A549 (cell line): ENCODE data around the gene EPN3.

Source experiments
- EP300 ChIP-seq, 2 experiments: fragments of >200 bp; sonication (Bioruptor Twin); formaldehyde crosslinking; IDR thresholded peaks; 2 replicates in 1 of 2; 3 replicates in 1 of 2; pipeline ENCODE4 v1.6.1; 2016 to 2017
- JUNB ChIP-seq: fragments of >200 bp; sonication (Bioruptor Twin); formaldehyde crosslinking; IDR thresholded peaks from 2 replicates; pipeline ENCODE4 v1.6.1; 2016
- KDM1A ChIP-seq: fragments of 200-600 bp; sonication (generic); IDR thresholded peaks from 2 replicates; pipeline ENCODE4 v1.6.1; 2016; ENCODE audit warnings: low read depth, mild to moderate bottlenecking
- POLR2A ChIP-seq: IDR thresholded peaks from 2 replicates; pipeline ENCODE4 v1.6.1; 2012; ENCODE audit warnings: mild to moderate bottlenecking, low read length
- RARB ChIP-seq: fragments of 250-450 bp; sonication (Bioruptor Pico); IDR thresholded peaks from 2 replicates; pipeline ENCODE4 v1.8.0; 2021; ENCODE audit warnings: mild to moderate bottlenecking, moderate library complexity
- RFX5 ChIP-seq: fragments of 450-650 bp; IDR thresholded peaks from 2 replicates; pipeline ENCODE4 v1.7.1; 2014; ENCODE audit warnings: antibody characterized with exemption, mild to moderate bottlenecking, moderate library complexity
- TF ChIP-seq, protein P1 (sequence below): fragments of >200 bp; sonication (Bioruptor Twin); formaldehyde crosslinking; IDR thresholded peaks from 3 replicates; pipeline ENCODE4 v1.5.1; 2016
- TF ChIP-seq, protein P2 (sequence below): fragments of 450-650 bp; IDR thresholded peaks from 2 replicates; pipeline ENCODE4 v1.6.1; 2014; ENCODE audit warnings: antibody characterized with exemption

- TF ChIP-seq, protein P1, sequence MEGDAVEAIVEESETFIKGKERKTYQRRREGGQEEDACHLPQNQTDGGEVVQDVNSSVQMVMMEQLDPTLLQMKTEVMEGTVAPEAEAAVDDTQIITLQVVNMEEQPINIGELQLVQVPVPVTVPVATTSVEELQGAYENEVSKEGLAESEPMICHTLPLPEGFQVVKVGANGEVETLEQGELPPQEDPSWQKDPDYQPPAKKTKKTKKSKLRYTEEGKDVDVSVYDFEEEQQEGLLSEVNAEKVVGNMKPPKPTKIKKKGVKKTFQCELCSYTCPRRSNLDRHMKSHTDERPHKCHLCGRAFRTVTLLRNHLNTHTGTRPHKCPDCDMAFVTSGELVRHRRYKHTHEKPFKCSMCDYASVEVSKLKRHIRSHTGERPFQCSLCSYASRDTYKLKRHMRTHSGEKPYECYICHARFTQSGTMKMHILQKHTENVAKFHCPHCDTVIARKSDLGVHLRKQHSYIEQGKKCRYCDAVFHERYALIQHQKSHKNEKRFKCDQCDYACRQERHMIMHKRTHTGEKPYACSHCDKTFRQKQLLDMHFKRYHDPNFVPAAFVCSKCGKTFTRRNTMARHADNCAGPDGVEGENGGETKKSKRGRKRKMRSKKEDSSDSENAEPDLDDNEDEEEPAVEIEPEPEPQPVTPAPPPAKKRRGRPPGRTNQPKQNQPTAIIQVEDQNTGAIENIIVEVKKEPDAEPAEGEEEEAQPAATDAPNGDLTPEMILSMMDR, result no peak
- TF ChIP-seq POLR2A (no peak), RARB (CRISPR knock-in tag) (no peak), RFX5 (no peak), JUNB (no peak), EP300 (IDR thresholded peaks at IDR 0.05) (no peak), KDM1A (no peak)
- TF ChIP-seq, protein P2, sequence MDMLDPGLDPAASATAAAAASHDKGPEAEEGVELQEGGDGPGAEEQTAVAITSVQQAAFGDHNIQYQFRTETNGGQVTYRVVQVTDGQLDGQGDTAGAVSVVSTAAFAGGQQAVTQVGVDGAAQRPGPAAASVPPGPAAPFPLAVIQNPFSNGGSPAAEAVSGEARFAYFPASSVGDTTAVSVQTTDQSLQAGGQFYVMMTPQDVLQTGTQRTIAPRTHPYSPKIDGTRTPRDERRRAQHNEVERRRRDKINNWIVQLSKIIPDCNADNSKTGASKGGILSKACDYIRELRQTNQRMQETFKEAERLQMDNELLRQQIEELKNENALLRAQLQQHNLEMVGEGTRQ, result no peak
These were observed 7.7 kb upstream of the EPN3 start for GRCh38 chr17:50524838-50525237.
